Mucosa of descending colon (tissue), 3 donors: ENCODE results near the gene CCDC24. TPM values are rescaled to one million over a fixed set of nuclear protein-coding genes. Genes with fewer than 3 reads are reported as not detected.

Source experiments
- ATAC-seq: fragments of 200-7000 bp; cut with Tn5 transposase; one replicate; pipeline ENCODE4 v1.9.1; 2020; ENCODE audit warnings: mild to moderate bottlenecking, moderate library complexity
- DNase-seq, 3 donors: peaks; one replicate each; pipeline ENCODE4 v3.0.0-alpha.2; 2020
- H3K36me3 ChIP-seq: fragments of 200-600 bp; one replicate; pipeline ENCODE4 v1.8.0; 2021; ENCODE audit warnings: low read depth, mild to moderate bottlenecking
- H3K4me1 ChIP-seq: fragments of 200-600 bp; one replicate; pipeline ENCODE4 v1.8.0; 2021; ENCODE audit warnings: low read depth, mild to moderate bottlenecking
- H3K4me3 ChIP-seq: fragments of 200-600 bp; one replicate; pipeline ENCODE4 v1.8.0; 2021; ENCODE audit warnings: mild to moderate bottlenecking
- H3K9me3 ChIP-seq: fragments of 200-600 bp; one replicate; pipeline ENCODE4 v1.8.0; 2021; ENCODE audit warnings: mild to moderate bottlenecking
- CTCF ChIP-seq: fragments of 200-600 bp; IDR thresholded peaks from one replicate; pipeline ENCODE4 v1.8.0; 2022; ENCODE audit warnings: antibody characterized with exemption, mild to moderate bottlenecking
- intact Hi-C, 2 donors: fragments of 100-400 bp; cut with DNase I in 1 of 2; cut with micrococcal nuclease in 1 of 2; formaldehyde crosslinking; loops; one replicate each; pipeline versions ENCODE4 v1.11.0 to v1.11.1; 2022; cut with DNase I, micrococcal nuclease
- total RNA-seq, 3 donors: library from RNA; stranded (reverse); fragmentation: NEBNext Ultra II Directional in 2 of 3; extraction: Animal tissue kit (Norgen Biotek cat#: 25700) in 2 of 3; gene quantifications; one replicate each; pipeline versions ENCODE4 v1.2.1 to v1.2.4, GENCODE V29; 2021 to 2023
- donor health status: DM: no; HTN: no; CAD: no; lungs with moderate emphysema.
- donor health status: DM: no; HTN: no; CAD: no.
- donor health status: DM: no; HTN: yes; CAD: no.

The CCDC24 gene
- total RNA-seq, 3 donors from 2014 or later = 13.4 to 19.6 (median 16.9) TPM

- TF ChIP-seq CTCF = no peak
- intact Hi-C loops = no loop called here
- peak; percentile 14 for ATAC-seq
- no peak for DNase-seq
- H3K4me3 ChIP-seq = no peak overlapping the region
- H3K9me3 ChIP-seq = no peaks in the 10 kb centered on the region
- peaks cover 17% of the 10 kb centered on the region for H3K4me1 ChIP-seq
- H3K36me3 ChIP-seq = no peaks in the 10 kb centered on the region
Measured at GRCh38 chr1:43987159-43987902, 4.1 kb upstream of the CCDC24 start.

GRCh38 chr1:43990271-43991199, 864 bp upstream of the CCDC24 start:
- ATAC-seq (no peak), DNase-seq (peak in 2 of 3 donors; percentile 48 to 61)
- Histone ChIP-seq H3K4me3 (no peak overlapping the region), H3K36me3 (no peaks in the 10 kb centered on the region), H3K4me1 (peaks cover 17% of the 10 kb centered on the region), H3K9me3 (no peaks in the 10 kb centered on the region)
- no peak for TF ChIP-seq CTCF
- intact Hi-C loops = no loop called here

DNA sequence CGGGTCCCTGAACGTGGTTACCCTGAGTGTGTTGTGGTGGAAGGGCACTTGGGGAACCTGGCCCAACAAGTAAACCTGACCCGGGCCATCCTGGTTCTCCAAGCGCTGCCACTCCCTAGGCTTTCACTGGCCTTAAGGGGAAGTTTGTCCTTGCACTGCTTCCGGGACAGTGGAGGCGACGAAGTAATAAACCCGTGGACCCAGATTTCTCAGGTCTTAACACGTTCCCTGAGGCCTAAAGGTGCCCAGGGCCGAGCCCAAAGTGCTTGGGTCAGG, 261 bp upstream of the CCDC24 start:
- ATAC-seq (peak; percentile 65), DNase-seq (no peak)
- Histone ChIP-seq H3K36me3 (no peaks in the 10 kb centered on the region), H3K4me1 (peaks cover 17% of the 10 kb centered on the region), H3K4me3 (peak overlapping the region; percentile 36), H3K9me3 (no peaks in the 10 kb centered on the region)
- TF ChIP-seq CTCF = no peak
- intact Hi-C loops = no loop called here

DNA sequence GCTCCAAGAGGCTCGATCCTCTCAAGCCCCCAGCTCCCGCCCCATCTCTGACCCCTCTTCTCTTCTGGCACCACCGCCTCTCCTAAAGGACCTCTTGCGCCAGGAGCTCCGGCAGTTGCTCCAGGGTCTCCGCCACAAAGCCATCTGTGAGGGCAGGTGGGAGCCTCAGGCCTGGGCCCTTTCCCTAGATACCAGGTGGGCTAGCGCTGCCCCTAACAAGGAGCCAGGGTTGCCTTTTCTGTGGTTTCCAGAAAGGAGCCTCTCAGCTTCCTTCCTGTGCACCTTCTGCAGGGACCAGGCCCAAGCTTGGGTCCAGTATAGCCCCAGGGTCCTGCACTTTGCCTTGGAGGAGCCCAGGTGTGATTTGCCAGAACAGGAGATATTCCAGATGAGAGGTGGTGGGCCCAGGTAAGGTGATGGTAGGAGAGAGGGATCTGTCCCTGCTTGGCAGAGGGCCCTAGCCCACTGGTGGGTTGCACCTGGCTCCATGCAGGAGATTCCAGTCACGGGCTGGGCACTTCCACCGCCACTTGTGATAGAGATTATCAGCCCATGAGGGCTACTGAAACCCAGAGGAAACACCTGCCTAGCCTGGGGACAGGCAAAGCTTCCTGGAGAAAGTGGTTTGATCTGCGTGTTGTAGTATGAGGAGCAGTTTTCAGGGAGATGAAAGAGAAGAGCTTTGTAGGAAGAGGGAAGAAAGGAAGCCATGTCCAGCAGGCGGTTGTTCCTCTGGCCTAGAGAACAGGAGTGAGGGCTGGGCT, 1.0 kb downstream of the CCDC24 start:
- no peaks in the 10 kb centered on the region for H3K9me3 ChIP-seq
- H3K4me1 ChIP-seq = peaks cover 16% of the 10 kb centered on the region
- H3K4me3 ChIP-seq = peak overlapping the region; percentile 36
- intact Hi-C loops = no loop called here
- no peaks in the 10 kb centered on the region for H3K36me3 ChIP-seq
- TF ChIP-seq CTCF = no peak
- DNase-seq (peak in 1 of 3 donors; percentile 51), ATAC-seq (no peak)

DNA sequence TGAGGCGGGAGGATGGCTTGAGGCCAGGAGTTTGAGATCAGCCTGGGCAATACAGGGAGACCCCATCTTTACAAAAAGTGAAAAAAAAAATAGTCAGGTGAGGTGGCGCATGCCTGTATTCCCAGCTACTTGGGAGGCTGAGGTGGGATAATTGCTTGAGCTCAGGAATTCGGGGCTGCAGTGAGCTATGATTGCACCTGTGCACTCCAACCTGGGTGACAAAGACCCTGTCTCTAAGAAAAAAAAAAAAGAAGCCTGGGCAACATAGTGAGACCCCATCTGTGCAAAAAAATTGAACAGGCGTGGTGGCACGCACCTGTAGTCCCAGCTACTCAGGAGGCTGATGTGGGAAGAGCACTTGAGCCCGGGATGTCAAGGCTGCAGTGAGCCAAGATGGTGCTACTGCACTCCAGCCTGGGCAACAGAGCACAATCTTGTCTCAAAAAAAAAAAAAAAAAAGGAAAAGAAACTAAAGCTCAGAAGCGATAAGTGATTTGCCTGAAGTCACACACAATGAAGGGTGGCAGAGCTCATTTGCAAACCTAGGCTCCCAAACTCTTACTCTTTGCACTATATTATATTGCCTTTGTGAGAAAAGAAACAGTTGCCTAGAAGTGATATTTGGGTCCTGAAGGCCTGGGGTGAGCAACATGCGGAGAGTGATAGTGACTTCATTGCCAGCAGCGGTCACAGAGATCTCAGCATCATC, 2.0 kb downstream of the CCDC24 start:
- TF ChIP-seq CTCF = no peak
- ATAC-seq (no peak), DNase-seq (no peak)
- intact Hi-C loops = no loop called here
- Histone ChIP-seq H3K36me3 (no peaks in the 10 kb centered on the region), H3K9me3 (no peaks in the 10 kb centered on the region), H3K4me3 (no peak overlapping the region), H3K4me1 (peaks cover 20% of the 10 kb centered on the region)
